ENCODE measurements around the gene ARL5A. TPM values are rescaled to one million over a fixed set of nuclear protein-coding genes. Genes with fewer than 3 reads are reported as not detected.

Gene ARL5A
- total and polyA plus RNA-seq, 2 donors (not counting 3 experiments of a cell fraction or from before 2014, with no cell fraction given), result 25.8 to 73.2 TPM

DNA sequence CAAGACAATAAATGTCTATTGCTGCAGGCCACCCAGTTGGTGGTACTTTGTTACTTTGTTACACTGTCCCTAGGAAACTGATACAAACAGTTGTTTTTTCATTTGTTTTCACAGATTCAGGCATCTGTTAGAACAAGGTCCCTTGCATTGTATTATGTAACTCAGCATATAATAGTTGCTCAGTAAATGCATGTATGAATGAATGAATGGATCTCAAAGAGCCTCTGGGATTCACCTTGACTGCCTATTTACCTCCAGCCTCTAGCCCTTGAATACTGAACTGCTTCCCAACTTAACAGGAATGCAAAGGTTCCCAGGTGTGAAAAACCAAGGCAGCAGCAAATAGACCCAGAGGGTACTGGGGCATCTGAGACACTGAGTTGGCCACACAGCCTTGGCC, 66.5 kb downstream of the ARL5A start:
- no peak for DNase-seq (ENCODE audit: low read depth, low spot score)
- dilution Hi-C loops (cut with MboI; ENCODE audit: extremely low pct_ligation_motif_present, low sequenced_read_pairs) (no loop called here), intact Hi-C loops (cut with micrococcal nuclease) (no loop called here)
- Histone ChIP-seq H3K79me2 (ENCODE audit: control insufficient read depth, insufficient read depth, low read length) (no peaks in the 10 kb centered on the region), H3K27ac (ENCODE audit: insufficient read depth, low read depth, low read length) (no peak overlapping the region), H3K4me1 (ENCODE audit: control insufficient read depth, extremely low read depth, insufficient read depth, low read length) (peaks cover 22% of the 10 kb centered on the region), H2AFZ (ENCODE audit: low read depth, low read length) (no peak overlapping the region), H3K9ac (replicated peaks; ENCODE audit: extremely low read depth, insufficient read depth, low read length) (no peak overlapping the region), H3K4me3 (replicated peaks in 1 of 3; ENCODE audit: insufficient read depth in 1 of 3, low read depth in 1 of 3, low read length in 3 of 3) (no peak overlapping the region), H4K20me1 (replicated peaks; ENCODE audit: control insufficient read depth, extremely low read depth, insufficient read depth, low read length) (no peaks in the 10 kb centered on the region), H3K36me3 (ENCODE audit: control insufficient read depth in 2 of 2, extremely low read depth in 1 of 2, insufficient read depth in 2 of 2, low read length in 2 of 2) (no peaks in the 10 kb centered on the region), H3K27me3 (ENCODE audit: control insufficient read depth in 2 of 2, insufficient read depth in 2 of 2, low read length in 2 of 2) (no peaks in the 10 kb centered on the region), H3K9me3 (replicated peaks; ENCODE audit: control insufficient read depth, insufficient read depth, low read length) (no peaks in the 10 kb centered on the region), H3K4me2 (ENCODE audit: insufficient read depth, low read length) (no peak overlapping the region), H3K9me1 (replicated peaks; ENCODE audit: control insufficient read depth, extremely low read depth, insufficient read depth, low read length) (no peaks in the 10 kb centered on the region)
- POLR2A ChIA-PET, result no interaction called here
- TF ChIP-seq, protein P1, sequence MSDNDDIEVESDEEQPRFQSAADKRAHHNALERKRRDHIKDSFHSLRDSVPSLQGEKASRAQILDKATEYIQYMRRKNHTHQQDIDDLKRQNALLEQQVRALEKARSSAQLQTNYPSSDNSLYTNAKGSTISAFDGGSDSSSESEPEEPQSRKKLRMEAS (IDR thresholded peaks at IDR 0.05; ENCODE audit: insufficient read depth, insufficient read length), result no peak
- TF ChIP-seq POLR2A (IDR thresholded peaks at IDR 0.05; ENCODE audit: low read depth, low read length), result no peak
- TF ChIP-seq MYC (IDR thresholded peaks at IDR 0.05; ENCODE audit: low read depth, low read length), result no peak
- TF ChIP-seq JUN (IDR thresholded peaks at IDR 0.05; ENCODE audit: borderline replicate concordance, insufficient read depth, insufficient read length, low read depth), result no peak
- TF ChIP-seq GATA2 (IDR thresholded peaks at IDR 0.05; ENCODE audit: insufficient read depth, insufficient read length, low read depth, low read length), result no peak
- TF ChIP-seq FOS (IDR thresholded peaks at IDR 0.05; ENCODE audit: borderline replicate concordance, insufficient read depth, low read length), result no peak
- TF ChIP-seq EZH2 (IDR thresholded peaks at IDR 0.05; ENCODE audit: borderline replicate concordance, low read depth, low read length, severe bottlenecking), result no peak
- TF ChIP-seq, protein P2, sequence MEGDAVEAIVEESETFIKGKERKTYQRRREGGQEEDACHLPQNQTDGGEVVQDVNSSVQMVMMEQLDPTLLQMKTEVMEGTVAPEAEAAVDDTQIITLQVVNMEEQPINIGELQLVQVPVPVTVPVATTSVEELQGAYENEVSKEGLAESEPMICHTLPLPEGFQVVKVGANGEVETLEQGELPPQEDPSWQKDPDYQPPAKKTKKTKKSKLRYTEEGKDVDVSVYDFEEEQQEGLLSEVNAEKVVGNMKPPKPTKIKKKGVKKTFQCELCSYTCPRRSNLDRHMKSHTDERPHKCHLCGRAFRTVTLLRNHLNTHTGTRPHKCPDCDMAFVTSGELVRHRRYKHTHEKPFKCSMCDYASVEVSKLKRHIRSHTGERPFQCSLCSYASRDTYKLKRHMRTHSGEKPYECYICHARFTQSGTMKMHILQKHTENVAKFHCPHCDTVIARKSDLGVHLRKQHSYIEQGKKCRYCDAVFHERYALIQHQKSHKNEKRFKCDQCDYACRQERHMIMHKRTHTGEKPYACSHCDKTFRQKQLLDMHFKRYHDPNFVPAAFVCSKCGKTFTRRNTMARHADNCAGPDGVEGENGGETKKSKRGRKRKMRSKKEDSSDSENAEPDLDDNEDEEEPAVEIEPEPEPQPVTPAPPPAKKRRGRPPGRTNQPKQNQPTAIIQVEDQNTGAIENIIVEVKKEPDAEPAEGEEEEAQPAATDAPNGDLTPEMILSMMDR (IDR thresholded peaks at IDR 0.05; ENCODE audit: extremely low read depth in 1 of 2, insufficient read depth in 1 of 2, low read depth in 1 of 2, low read length in 2 of 2), result no peak
- CTCF ChIA-PET, result no interaction called here
- FAIRE-seq, result no peak
- no TSS peak for BruUV-seq (replicated peaks)
